GM19193 (cell line): ENCODE results near the gene STK31.
A peak's percentile ranks its signal among the peaks of the same experiment; 100 is the strongest.

Experiments used
- POLR2A ChIP-seq: IDR thresholded peaks from 4 replicates; pipeline ENCODE4 v1.6.1; 2011; ENCODE audit not compliant: insufficient read depth, insufficient read length; ENCODE audit errors: extremely low read depth

The STK31 gene

GRCh38 chr7:23710000-23710399, at the start of gene STK31:
TSS of gene STK31 (plus strand) at chr7:23710219. CDS start at chr7:23710286, 67 bp downstream.
- no peak for TF ChIP-seq POLR2A

GRCh38 chr7:23661385-23661784, 48.6 kb upstream of the STK31 start:
- no peak for TF ChIP-seq POLR2A

- TF ChIP-seq POLR2A = no peak
Measured at GRCh38 chr7:23662124-23662983, 47.7 kb upstream of the STK31 start.

GRCh38 chr7:23662984-23663313, 47.1 kb upstream of the STK31 start:
- no peak for TF ChIP-seq POLR2A

GRCh38 chr7:23664122-23664521, 45.9 kb upstream of the STK31 start:
- TF ChIP-seq POLR2A = no peak

- TF ChIP-seq POLR2A = no peak
Measured at GRCh38 chr7:23672033-23672432, 38.0 kb upstream of the STK31 start.

- peak; percentile 55 for TF ChIP-seq POLR2A
Measured at GRCh38 chr7:23679898-23680413, 30.1 kb upstream of the STK31 start, which contains the start of gene FAM221A. TSS of gene FAM221A (plus strand) at chr7:23680199. CDS start at chr7:23680219, 20 bp downstream.

GRCh38 chr7:23680414-23681405, 29.3 kb upstream of the STK31 start:
- TF ChIP-seq POLR2A = no peak

- TF ChIP-seq POLR2A = no peak
Measured at GRCh38 chr7:23685731-23686130, 24.3 kb upstream of the STK31 start.

GRCh38 chr7:23687011-23687410, 23.0 kb upstream of the STK31 start:
- TF ChIP-seq POLR2A = no peak

GRCh38 chr7:23689165-23689564, 20.9 kb upstream of the STK31 start:
- no peak for TF ChIP-seq POLR2A

- TF ChIP-seq POLR2A = no peak
Measured at GRCh38 chr7:23691320-23691719, 18.7 kb upstream of the STK31 start.

GRCh38 chr7:23693224-23693623, 16.8 kb upstream of the STK31 start:
- TF ChIP-seq POLR2A = no peak

GRCh38 chr7:23696916-23697441, 13.0 kb upstream of the STK31 start:
- TF ChIP-seq POLR2A = no peak

GRCh38 chr7:23698822-23699221, 11.2 kb upstream of the STK31 start:
- no peak for TF ChIP-seq POLR2A
